PFSK-1 (cell line): ENCODE measurements around the gene TEAD4.

Source experiments
- FOXP2 ChIP-seq: optimal IDR thresholded peaks from 2 replicates; pipeline ENCODE3; 2011; ENCODE audit warnings: borderline replicate concordance, control low read depth, inconsistent platforms; ENCODE audit not compliant: insufficient read depth; ENCODE audit errors: extremely low read length, extremely low read depth
- POLR2AphosphoS5 ChIP-seq: IDR thresholded peaks from 2 replicates; pipeline ENCODE4 v1.6.1; 2012; ENCODE audit warnings: low read depth, mild to moderate bottlenecking, control low read depth, low read length, moderate library complexity
- REST ChIP-seq, 2 experiments: IDR thresholded peaks; 2 replicates each; pipeline versions ENCODE4 v1.6.1 to v1.8.0; 2011 to 2012; ENCODE audit warnings: low read depth in 2 of 2, low read length in 2 of 2, control low read depth in 1 of 2, inconsistent platforms in 1 of 2, mild to moderate bottlenecking in 1 of 2, moderate library complexity in 1 of 2; ENCODE audit not compliant: insufficient read depth in 1 of 2
- SIN3A ChIP-seq: IDR thresholded peaks from 2 replicates; pipeline ENCODE4 v1.6.1; 2012; ENCODE audit warnings: mild to moderate bottlenecking, low read length, moderate library complexity, borderline replicate concordance; ENCODE audit not compliant: insufficient read depth
- TAF1 ChIP-seq: IDR thresholded peaks from 2 replicates; pipeline ENCODE4 v1.6.1; 2012; ENCODE audit warnings: low read length, control low read depth, borderline replicate concordance; ENCODE audit not compliant: insufficient read depth

The TEAD4 gene

DNA sequence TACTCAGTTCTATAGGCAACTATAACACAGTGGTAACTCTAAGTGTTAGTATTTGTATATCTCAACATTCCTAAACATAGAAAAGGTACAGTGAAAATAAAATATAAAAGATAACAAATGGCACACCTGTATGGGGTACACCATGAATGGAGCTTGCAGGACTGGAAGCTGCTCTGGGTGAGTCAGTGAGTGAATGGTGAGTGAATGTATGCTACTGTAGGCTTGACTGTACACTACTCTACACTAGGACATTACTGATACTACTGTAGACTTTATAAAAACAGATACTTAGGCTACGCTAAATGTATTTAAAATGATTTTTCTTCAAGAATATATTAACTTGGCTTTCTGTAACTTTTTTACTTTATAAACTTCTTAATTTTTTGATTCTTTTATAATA is 25.5 kb downstream of the TEAD4 start:
- no peak for TF ChIP-seq REST (IDR thresholded peaks at IDR 0.05; ENCODE audit: insufficient read depth in 1 of 2, low read depth in 2 of 2, low read length in 2 of 2)
- TF ChIP-seq TAF1: no peak
- TF ChIP-seq FOXP2: no peak
- no peak for TF ChIP-seq POLR2AphosphoS5
- TF ChIP-seq SIN3A: no peak

DNA sequence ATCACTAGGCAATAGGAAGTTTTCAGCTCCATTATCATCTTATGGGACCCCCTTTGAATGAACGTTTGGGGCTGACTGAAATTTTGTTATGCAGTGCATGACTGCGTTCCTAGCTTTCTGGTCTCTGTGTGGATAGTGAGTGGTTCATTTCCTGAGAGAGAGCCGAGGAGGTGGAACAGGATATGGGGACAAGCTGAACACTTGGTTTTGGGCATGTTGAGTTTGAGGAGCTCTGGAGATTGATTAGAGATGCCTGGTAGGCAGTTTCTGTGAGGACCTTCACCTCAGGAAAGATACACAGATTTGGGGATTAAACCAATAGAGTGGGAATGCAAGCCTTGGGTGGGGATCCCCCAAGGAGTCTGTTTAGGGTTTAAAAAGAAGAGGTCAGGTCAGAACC is 27.7 kb downstream of the TEAD4 start:
- TF ChIP-seq REST (IDR thresholded peaks at IDR 0.05; ENCODE audit: insufficient read depth in 1 of 2, low read depth in 2 of 2, low read length in 2 of 2) (no peak), TAF1 (no peak), FOXP2 (no peak)

- TF ChIP-seq REST (IDR thresholded peaks at IDR 0.05; ENCODE audit: insufficient read depth in 1 of 2, low read depth in 2 of 2, low read length in 2 of 2) (no peak), POLR2AphosphoS5 (no peak), TAF1 (no peak), SIN3A (no peak), FOXP2 (no peak)
These were observed 29.3 kb downstream of the TEAD4 start for GRCh38 chr12:2988494-2988893.

GRCh38 chr12:2992724-2993123 is 33.5 kb downstream of the TEAD4 start:
- TF ChIP-seq TAF1: no peak
- no peak for TF ChIP-seq SIN3A
- no peak for TF ChIP-seq FOXP2
- no peak for TF ChIP-seq REST (IDR thresholded peaks at IDR 0.05; ENCODE audit: insufficient read depth in 1 of 2, low read depth in 2 of 2, low read length in 2 of 2)
- TF ChIP-seq POLR2AphosphoS5: no peak

DNA sequence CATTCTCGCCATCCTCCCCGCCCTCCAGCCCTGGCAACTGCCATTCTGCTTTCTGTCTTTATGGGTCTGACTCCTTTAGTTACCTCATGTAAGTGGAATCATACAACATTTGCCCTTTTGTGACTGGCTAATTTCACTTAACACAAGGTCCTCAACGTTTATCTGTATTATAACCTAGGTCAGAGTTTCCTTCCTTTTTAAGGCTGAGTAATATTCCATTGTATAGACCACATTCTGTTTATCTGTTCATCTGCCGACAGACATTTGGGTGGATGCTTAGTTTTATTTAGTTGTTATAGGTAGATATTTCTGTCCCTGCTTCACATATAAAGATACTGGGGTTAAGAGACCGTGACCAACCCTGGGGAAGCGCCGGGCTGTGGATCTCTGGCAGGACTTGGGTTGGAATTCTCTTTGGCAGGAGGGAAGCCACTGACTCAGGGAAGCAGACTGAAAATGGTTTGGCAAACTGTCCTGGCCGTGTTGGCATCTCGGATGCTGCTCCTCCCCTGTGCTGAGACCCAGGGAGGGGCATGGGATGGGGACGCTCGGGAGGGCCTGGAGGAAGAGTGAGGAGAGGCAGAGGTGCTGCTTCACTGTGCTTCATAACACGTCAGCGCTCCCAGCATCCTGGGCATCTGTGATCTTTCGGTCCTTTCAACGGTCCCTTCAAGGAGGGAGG is 38.9 kb downstream of the TEAD4 start:
- TF ChIP-seq POLR2AphosphoS5 (no peak), SIN3A (no peak), REST (IDR thresholded peaks at IDR 0.05; ENCODE audit: insufficient read depth in 1 of 2, low read depth in 2 of 2, low read length in 2 of 2) (no peak), FOXP2 (no peak), TAF1 (no peak)
